ENCODE measurements around the gene ANKH.
A peak's percentile ranks its signal among the peaks of the same experiment; 100 is the strongest.

The ANKH gene

GRCh38 chr5:14730881-14731280, 140.7 kb downstream of the ANKH start:
- DNase-seq = no peak

GRCh38 chr5:14730466-14730865, 141.1 kb downstream of the ANKH start:
- DNase-seq = no peak

- DNase-seq = no peak
Measured at GRCh38 chr5:14729448-14730385, 141.9 kb downstream of the ANKH start.

GRCh38 chr5:14728459-14728938, 143.1 kb downstream of the ANKH start:
- no peak for DNase-seq

- no peak for DNase-seq
Measured at GRCh38 chr5:14727928-14728458, 143.6 kb downstream of the ANKH start.

- DNase-seq = peak; percentile 75
Measured at GRCh38 chr5:14727428-14727865, 144.1 kb downstream of the ANKH start.

- DNase-seq = no peak
Measured at GRCh38 chr5:14726066-14726838, 145.3 kb downstream of the ANKH start.

- DNase-seq = no peak
Measured at GRCh38 chr5:14724633-14725032, 146.9 kb downstream of the ANKH start.

- DNase-seq = no peak
Measured at GRCh38 chr5:14723701-14724132, 147.9 kb downstream of the ANKH start.

- no peak for DNase-seq
Measured at GRCh38 chr5:14722923-14723322, 148.7 kb downstream of the ANKH start.

GRCh38 chr5:14721990-14722656, 149.5 kb downstream of the ANKH start:
- no peak for DNase-seq

- no peak for DNase-seq
Measured at GRCh38 chr5:14720236-14720923, 151.2 kb downstream of the ANKH start.

GRCh38 chr5:14718778-14719177, 152.8 kb downstream of the ANKH start:
- DNase-seq = no peak

- no peak for DNase-seq
Measured at GRCh38 chr5:14716755-14717752, 154.5 kb downstream of the ANKH start.

GRCh38 chr5:14715481-14715880, 156.1 kb downstream of the ANKH start:
- DNase-seq = no peak

GRCh38 chr5:14714706-14715105, 156.9 kb downstream of the ANKH start:
- DNase-seq = no peak

GRCh38 chr5:14713476-14714390, 157.8 kb downstream of the ANKH start:
- no peak for DNase-seq

- no peak for DNase-seq
Measured at GRCh38 chr5:14712666-14713065, 158.9 kb downstream of the ANKH start.

- no peak for DNase-seq
Measured at GRCh38 chr5:14712131-14712530, 159.4 kb downstream of the ANKH start.
